ENCODE data around the gene SUCO.

Gene SUCO

GRCh38 chr1:172499636-172500141 is 33.3 kb upstream of the SUCO start:
- no peaks in the 10 kb centered on the region for H3K4me1 Mint-ChIP-seq
- H3K27me3 Mint-ChIP-seq: peaks cover 2% of the 10 kb centered on the region
- H3K4me3 Mint-ChIP-seq: no peak overlapping the region
- no peak overlapping the region for H3K27ac Mint-ChIP-seq
- peaks cover 2% of the 10 kb centered on the region for H3K36me3 Mint-ChIP-seq
- H3K9me3 Mint-ChIP-seq: no peaks in the 10 kb centered on the region

GRCh38 chr1:172500207-172500606 is 32.7 kb upstream of the SUCO start:
- no peak overlapping the region for H3K27ac Mint-ChIP-seq
- no peak overlapping the region for H3K4me3 Mint-ChIP-seq
- H3K9me3 Mint-ChIP-seq: no peaks in the 10 kb centered on the region
- H3K4me1 Mint-ChIP-seq: no peaks in the 10 kb centered on the region
- H3K27me3 Mint-ChIP-seq: peaks cover 2% of the 10 kb centered on the region
- peaks cover 2% of the 10 kb centered on the region for H3K36me3 Mint-ChIP-seq

GRCh38 chr1:172507741-172508140 is 25.2 kb upstream of the SUCO start:
- Mint-ChIP-seq H3K36me3 (peaks cover 2% of the 10 kb centered on the region), H3K27ac (no peak overlapping the region), H3K27me3 (peaks cover 2% of the 10 kb centered on the region), H3K4me3 (no peak overlapping the region), H3K4me1 (no peaks in the 10 kb centered on the region), H3K9me3 (no peaks in the 10 kb centered on the region)

- no peaks in the 10 kb centered on the region for H3K9me3 Mint-ChIP-seq
Measured at GRCh38 chr1:172510479-172510878, 22.5 kb upstream of the SUCO start.

GRCh38 chr1:172512591-172512990 is 20.4 kb upstream of the SUCO start:
- H3K4me3 Mint-ChIP-seq: no peak overlapping the region
- no peaks in the 10 kb centered on the region for H3K27me3 Mint-ChIP-seq
- H3K36me3 Mint-ChIP-seq: no peaks in the 10 kb centered on the region
- H3K4me1 Mint-ChIP-seq: no peaks in the 10 kb centered on the region
- no peak overlapping the region for H3K27ac Mint-ChIP-seq
- H3K9me3 Mint-ChIP-seq: no peaks in the 10 kb centered on the region

More at GRCh38 chr1:172510479-172510878, 22.5 kb upstream of the SUCO start:
- Mint-ChIP-seq H3K4me3 (no peak overlapping the region), H3K27ac (no peak overlapping the region), H3K27me3 (no peaks in the 10 kb centered on the region), H3K4me1 (no peaks in the 10 kb centered on the region), H3K36me3 (no peaks in the 10 kb centered on the region)

- Mint-ChIP-seq H3K9me3 (no peaks in the 10 kb centered on the region), H3K27ac (no peak overlapping the region), H3K4me3 (no peak overlapping the region), H3K4me1 (no peaks in the 10 kb centered on the region), H3K36me3 (no peaks in the 10 kb centered on the region), H3K27me3 (no peaks in the 10 kb centered on the region)
Measured at GRCh38 chr1:172513479-172513878, 19.5 kb upstream of the SUCO start.

GRCh38 chr1:172514108-172514507 is 18.8 kb upstream of the SUCO start:
- Mint-ChIP-seq H3K4me1 (no peaks in the 10 kb centered on the region), H3K9me3 (no peaks in the 10 kb centered on the region), H3K27me3 (no peaks in the 10 kb centered on the region), H3K4me3 (no peak overlapping the region), H3K36me3 (no peaks in the 10 kb centered on the region), H3K27ac (no peak overlapping the region)

- Mint-ChIP-seq H3K4me1 (no peaks in the 10 kb centered on the region), H3K27me3 (no peaks in the 10 kb centered on the region), H3K36me3 (no peaks in the 10 kb centered on the region), H3K27ac (no peak overlapping the region), H3K4me3 (no peak overlapping the region), H3K9me3 (no peaks in the 10 kb centered on the region)
Measured at GRCh38 chr1:172515436-172515835, 17.5 kb upstream of the SUCO start.

- H3K27me3 Mint-ChIP-seq: no peaks in the 10 kb centered on the region
- H3K9me3 Mint-ChIP-seq: no peaks in the 10 kb centered on the region
- H3K4me1 Mint-ChIP-seq: no peaks in the 10 kb centered on the region
- no peaks in the 10 kb centered on the region for H3K36me3 Mint-ChIP-seq
- no peak overlapping the region for H3K4me3 Mint-ChIP-seq
- H3K27ac Mint-ChIP-seq: no peak overlapping the region
Measured at GRCh38 chr1:172515927-172516326, 17.0 kb upstream of the SUCO start.

- no peak overlapping the region for H3K4me3 Mint-ChIP-seq
- H3K27ac Mint-ChIP-seq: no peak overlapping the region
- peaks cover under 1% of the 10 kb centered on the region for H3K36me3 Mint-ChIP-seq
- no peaks in the 10 kb centered on the region for H3K27me3 Mint-ChIP-seq
- no peaks in the 10 kb centered on the region for H3K9me3 Mint-ChIP-seq
- no peaks in the 10 kb centered on the region for H3K4me1 Mint-ChIP-seq
Measured at GRCh38 chr1:172517081-172517480, 15.9 kb upstream of the SUCO start.

- Mint-ChIP-seq H3K27me3 (no peaks in the 10 kb centered on the region), H3K27ac (no peak overlapping the region), H3K36me3 (peaks cover 2% of the 10 kb centered on the region), H3K4me3 (no peak overlapping the region), H3K4me1 (no peaks in the 10 kb centered on the region), H3K9me3 (no peaks in the 10 kb centered on the region)
Measured at GRCh38 chr1:172517545-172517944, 15.4 kb upstream of the SUCO start.

- Mint-ChIP-seq H3K27me3 (peaks cover 6% of the 10 kb centered on the region), H3K4me3 (no peak overlapping the region), H3K36me3 (no peaks in the 10 kb centered on the region), H3K9me3 (no peaks in the 10 kb centered on the region), H3K27ac (no peak overlapping the region), H3K4me1 (peaks cover 22% of the 10 kb centered on the region)
Measured at GRCh38 chr1:172529304-172529703, 3.6 kb upstream of the SUCO start.

- Mint-ChIP-seq H3K4me3 (no peak overlapping the region), H3K27ac (no peak overlapping the region), H3K27me3 (peaks cover 6% of the 10 kb centered on the region), H3K4me1 (peaks cover 29% of the 10 kb centered on the region), H3K9me3 (no peaks in the 10 kb centered on the region), H3K36me3 (no peaks in the 10 kb centered on the region)
Measured at GRCh38 chr1:172530000-172530399, 3.0 kb upstream of the SUCO start.

- H3K4me3 Mint-ChIP-seq: peak overlapping the region; percentile 99
- H3K27me3 Mint-ChIP-seq: peaks cover 6% of the 10 kb centered on the region
- no peaks in the 10 kb centered on the region for H3K36me3 Mint-ChIP-seq
- H3K4me1 Mint-ChIP-seq: peaks cover 45% of the 10 kb centered on the region
- peak overlapping the region; percentile 100 for H3K27ac Mint-ChIP-seq
- no peaks in the 10 kb centered on the region for H3K9me3 Mint-ChIP-seq
Measured at GRCh38 chr1:172531412-172532182, 1.4 kb upstream of the SUCO start.

- H3K27ac Mint-ChIP-seq: peak overlapping the region; percentile 100
- H3K36me3 Mint-ChIP-seq: no peaks in the 10 kb centered on the region
- no peaks in the 10 kb centered on the region for H3K9me3 Mint-ChIP-seq
- H3K27me3 Mint-ChIP-seq: peaks cover 6% of the 10 kb centered on the region
- H3K4me1 Mint-ChIP-seq: peaks cover 49% of the 10 kb centered on the region
- H3K4me3 Mint-ChIP-seq: peak overlapping the region; percentile 99
Measured at GRCh38 chr1:172532183-172532699, 709 bp upstream of the SUCO start.

- Mint-ChIP-seq H3K27me3 (peaks cover 6% of the 10 kb centered on the region), H3K4me1 (peaks cover 63% of the 10 kb centered on the region), H3K4me3 (peak overlapping the region; percentile 99), H3K9me3 (no peaks in the 10 kb centered on the region), H3K36me3 (peaks cover 4% of the 10 kb centered on the region), H3K27ac (peak overlapping the region; percentile 96)
Measured at GRCh38 chr1:172533513-172534151, 682 bp downstream of the SUCO start.

All from activated naive CD4-positive, alpha-beta T cell treated with anti-CD3 and anti-CD28 coated beads, Interleukin-2, amount 50 U/mL, for 24 hours (primary cell).